Skeletal muscle cell (primary cell): ENCODE measurements around the gene GJD3.

Experiments used
- DNase-seq: peaks from one replicate; pipeline ENCODE4 v3.0.0-alpha.2; 2010; ENCODE audit warnings: low read depth
- H3K4me3 ChIP-seq: 2 replicates; pipeline ENCODE4 v1.5.1; 2011; ENCODE audit warnings: low read depth, mild to moderate bottlenecking, control low read depth, low read length, moderate library complexity

The GJD3 gene

DNA sequence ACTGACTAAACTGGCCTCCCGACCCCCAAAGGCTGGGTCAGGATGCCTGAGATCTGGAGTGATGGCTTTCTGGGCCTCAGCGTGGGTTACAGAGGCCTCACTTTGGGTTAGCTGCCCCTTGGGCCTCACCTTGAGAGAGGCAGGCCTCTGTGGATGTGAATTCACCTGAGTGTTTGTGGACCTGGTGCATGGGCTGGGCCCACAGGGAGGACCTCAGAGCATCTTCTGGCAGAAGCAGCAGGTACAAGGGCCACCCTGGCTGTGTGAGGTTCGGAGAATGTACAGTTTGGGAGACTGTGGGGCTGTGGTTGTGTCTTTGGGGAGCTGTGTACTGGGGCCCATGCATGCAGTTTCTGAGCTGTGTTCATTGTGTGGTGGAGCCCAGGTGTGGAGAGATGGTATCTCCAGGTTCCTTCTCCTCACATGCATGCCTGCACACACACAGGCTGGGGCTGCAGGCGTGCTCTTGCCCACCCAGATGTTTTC, 37.2 kb downstream of the GJD3 start:
- H3K4me3 ChIP-seq, result no peak overlapping the region

DNA sequence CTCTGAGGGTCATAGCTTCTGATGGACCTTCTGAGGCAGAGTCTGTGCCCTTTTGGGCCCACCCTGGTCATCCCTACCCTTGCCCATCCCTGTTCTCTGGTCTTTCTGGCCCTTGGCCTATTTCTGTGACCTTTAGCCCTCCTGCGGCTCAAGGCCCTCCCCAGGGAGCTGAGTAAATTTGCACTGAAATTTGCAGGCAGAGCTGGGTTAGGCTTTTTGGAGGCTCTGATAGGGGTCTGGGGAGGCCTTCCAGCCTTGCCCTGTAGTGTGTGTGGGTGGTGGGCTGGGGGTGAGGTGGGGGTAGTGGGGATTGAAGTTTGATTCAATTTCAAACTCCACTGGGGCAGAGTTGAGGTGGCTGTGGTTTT, 37.7 kb downstream of the GJD3 start:
- no peak overlapping the region for H3K4me3 ChIP-seq
- no peak for DNase-seq

More for the DNA sequence above, 37.2 kb downstream of the GJD3 start:
- no peak for DNase-seq

DNA sequence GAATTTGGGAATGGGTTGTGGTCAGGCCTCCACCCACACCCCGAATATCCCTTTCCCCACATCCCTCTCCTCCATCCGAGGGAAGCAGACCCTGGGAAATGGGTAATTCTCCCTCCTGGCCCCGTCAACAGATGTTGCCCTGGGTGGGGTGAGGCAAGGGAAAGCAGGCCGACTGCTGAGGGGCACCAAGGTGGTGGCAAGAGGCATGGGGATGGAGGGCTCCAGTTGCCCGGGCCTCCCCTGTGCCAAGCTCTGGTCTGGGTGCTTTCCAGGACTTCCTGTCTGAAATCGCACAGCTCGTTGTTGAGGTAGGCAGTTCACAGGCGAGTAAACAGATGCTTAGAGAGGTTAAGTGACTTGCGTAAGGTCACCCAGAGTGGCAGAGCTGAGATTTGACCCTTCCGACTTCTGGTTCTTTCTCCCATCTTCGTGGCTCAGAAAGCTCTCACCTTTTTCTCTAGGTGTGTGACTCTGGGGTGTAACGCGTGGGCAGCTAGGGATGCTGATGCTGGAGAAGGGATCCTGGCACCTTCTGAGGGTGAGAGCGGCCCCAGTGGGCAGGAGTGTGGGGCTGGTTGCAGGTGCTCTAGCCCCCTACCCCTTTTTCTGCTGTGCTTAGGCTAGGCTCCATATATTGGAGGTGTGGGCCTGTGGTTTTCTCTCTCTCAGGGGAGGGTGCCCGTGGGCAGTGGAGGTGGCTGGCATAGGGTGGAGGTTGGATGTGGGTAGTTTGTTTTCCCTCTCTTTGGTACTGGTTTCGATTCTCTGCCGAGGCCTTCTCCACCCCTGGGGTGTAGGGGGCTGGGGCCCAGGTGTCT, 38.3 kb downstream of the GJD3 start:
- no peak overlapping the region for H3K4me3 ChIP-seq
- DNase-seq, result no peak

- H3K4me3 ChIP-seq, result no peak overlapping the region
- DNase-seq, result no peak
Measured at GRCh38 chr17:40325156-40326013, 39.2 kb downstream of the GJD3 start.

- H3K4me3 ChIP-seq, result no peak overlapping the region
- DNase-seq, result no peak
Measured at GRCh38 chr17:40323391-40324381, 40.9 kb downstream of the GJD3 start.

GRCh38 chr17:40322358-40323315, 41.9 kb downstream of the GJD3 start:
- peak overlapping the region; percentile 27 for H3K4me3 ChIP-seq

DNA sequence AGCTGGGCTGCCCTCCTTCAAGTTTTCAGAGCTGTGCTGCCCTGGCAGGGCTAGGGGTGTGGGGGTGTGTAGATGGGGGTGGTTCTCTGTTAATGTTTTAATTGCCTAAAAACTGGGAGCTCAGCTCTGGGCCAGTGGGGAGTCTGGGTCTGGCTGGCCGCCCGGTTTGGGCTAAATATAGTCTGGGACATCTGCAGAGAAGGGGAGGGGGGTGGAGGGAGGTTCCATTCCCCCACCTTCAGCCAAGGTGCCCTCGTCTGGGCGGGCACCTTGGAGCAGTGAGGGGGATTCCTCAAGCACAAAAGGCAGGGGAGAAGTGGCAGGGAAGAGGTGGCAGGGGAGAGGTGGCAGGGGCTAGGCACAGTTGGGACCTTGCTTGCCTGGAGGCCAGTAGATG, 42.6 kb downstream of the GJD3 start:
- H3K4me3 ChIP-seq, result peak overlapping the region; percentile 27
- no peak for DNase-seq

More at GRCh38 chr17:40322358-40323315, 41.9 kb downstream of the GJD3 start:
- no peak for DNase-seq

- peak overlapping the region; percentile 27 for H3K4me3 ChIP-seq
- no peak for DNase-seq
Measured at GRCh38 chr17:40321524-40321929, 43.0 kb downstream of the GJD3 start.

DNA sequence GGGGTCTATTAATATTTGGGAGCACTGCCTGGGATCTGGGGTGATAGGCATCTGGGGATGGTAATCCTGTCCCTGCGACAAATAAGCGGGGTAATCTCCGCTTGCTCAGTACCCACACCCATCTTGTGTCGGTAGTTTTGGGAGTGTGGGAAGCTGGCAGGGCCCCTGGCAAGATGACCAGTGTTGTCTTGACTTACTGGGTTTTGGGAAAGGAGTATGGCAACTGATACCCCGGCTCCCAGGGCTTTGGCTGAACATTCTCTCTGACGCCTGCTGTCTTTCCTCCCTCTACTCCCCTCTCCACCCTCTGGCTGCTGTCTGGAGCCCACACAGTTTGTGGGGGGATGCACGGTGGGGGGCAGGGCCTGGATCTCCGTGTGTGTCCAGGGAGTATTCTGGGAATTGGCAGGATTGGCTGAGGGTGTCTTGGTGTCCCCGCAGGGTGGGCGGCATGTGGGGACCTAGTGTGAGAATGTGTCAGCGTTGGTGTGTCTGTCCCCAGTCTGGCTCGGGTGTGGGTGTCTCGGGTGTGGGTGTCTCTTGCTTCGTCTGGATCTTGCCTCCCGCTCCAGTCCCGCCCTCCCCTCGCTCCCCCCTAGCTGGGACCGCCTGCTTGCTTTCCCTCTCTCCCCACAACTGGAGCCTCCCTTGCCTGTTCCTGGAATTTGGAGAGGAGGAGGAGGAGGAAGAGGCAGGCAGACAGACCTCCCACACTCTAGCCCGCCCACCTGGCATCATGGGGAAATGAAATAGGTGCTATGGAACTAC, 43.6 kb downstream of the GJD3 start:
- DNase-seq, result no peak

DNA sequence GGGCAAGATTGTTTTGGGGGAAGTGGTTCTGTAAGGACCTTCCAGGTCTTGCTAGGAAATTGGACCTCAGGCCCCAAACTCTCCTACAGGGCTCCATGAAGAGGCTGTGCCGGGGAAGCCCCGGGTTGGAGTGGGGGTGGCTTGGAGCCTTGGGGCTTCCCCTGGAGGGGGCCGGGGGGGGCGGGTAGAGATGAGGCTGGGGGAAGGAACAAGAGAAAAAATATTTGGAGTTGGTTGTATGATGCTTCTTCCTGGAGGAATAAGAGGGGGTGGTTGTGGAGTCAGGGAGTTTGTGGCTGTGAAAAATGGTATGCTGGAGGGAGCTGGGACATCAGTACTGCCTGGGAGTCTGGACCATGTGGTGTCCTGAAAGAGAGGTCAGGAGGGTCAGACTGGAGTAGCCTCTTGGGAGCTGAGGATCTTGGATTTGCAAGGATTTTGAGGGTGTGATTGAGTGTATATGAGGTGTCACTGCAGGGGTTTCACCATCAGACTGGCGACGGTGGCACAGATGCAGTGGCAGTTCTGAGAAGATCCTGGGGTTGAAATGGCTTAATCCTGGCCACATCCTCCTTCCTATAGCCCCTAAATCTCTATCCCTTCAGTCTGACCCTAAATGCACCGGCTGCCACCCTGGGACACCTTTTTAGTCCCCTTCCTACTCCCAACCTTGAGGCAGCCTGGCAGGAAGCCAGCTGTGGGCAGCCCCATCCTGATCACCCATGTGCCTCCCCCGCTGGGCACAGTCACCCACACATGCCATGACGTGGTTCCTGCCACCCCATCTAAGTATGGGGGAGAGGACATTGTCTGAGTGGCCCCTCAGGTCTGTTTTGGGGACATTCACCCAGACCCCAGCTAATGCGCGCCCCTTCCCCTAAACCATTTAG, 44.6 kb downstream of the GJD3 start:
- no peak for DNase-seq

More for the DNA sequence above, 43.6 kb downstream of the GJD3 start:
- peak overlapping the region; percentile 96 for H3K4me3 ChIP-seq

DNA sequence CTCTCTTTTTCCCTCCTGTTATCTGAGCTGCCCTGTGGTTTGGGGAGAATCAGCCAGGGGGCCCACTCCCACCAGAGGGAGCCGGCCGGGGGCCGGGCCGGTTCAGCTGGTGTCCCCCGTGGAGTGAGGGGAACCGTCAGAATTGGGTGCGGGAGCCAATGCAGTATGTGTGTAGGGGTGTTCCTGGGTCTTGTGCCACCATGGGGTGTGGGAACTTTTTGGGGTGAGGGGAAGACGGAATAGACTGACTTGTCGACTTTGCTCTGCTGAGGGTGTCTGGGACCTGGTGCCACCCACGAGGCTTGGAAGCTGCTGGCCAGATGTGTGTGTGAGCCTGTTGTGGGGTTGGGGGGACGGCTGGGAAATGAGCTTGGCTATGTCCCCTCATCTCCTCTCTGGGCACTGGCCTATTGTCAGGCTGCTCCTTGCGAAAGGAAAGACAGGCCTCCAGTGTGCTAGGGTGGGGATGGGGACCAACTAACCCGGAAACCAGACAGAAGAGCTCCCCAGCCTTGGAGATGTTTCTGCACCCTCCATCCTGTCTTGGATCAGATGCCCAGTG, 45.6 kb downstream of the GJD3 start:
- peak overlapping the region; percentile 96 for H3K4me3 ChIP-seq
- no peak for DNase-seq

More for the DNA sequence above, 44.6 kb downstream of the GJD3 start:
- peak overlapping the region; percentile 96 for H3K4me3 ChIP-seq

GRCh38 chr17:40317880-40318829, 46.4 kb downstream of the GJD3 start:
- H3K4me3 ChIP-seq, result peak overlapping the region; percentile 96
- peak; percentile 92 for DNase-seq

DNA sequence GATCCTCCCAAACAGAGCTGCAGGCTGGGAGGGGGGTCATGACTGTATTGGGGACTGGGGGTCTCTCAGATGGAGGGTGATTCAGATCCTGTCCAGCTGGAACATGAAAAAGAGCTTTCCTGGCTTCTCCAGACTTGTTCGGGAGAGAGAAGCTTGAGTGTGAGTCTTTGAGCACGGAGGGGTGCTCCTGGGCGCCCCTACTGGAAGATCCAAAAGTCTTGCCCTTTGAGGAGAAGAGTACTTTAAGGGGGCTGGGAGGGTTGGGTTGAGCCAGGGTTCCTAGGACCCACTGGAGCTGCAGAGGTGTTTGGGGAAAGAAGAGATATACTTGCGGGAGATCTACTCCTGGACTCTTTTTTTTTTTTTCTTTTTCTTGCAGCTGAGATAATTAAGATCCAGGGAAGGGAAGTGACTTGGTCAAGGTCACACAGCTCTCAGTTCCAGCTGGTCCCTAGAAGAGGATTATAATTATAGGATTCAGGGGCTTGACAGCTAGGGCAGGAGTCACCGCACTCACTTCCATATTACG, 47.1 kb downstream of the GJD3 start:
- H3K4me3 ChIP-seq, result peak overlapping the region; percentile 96
- DNase-seq, result no peak

GRCh38 chr17:40316571-40317344, 47.8 kb downstream of the GJD3 start:
- peak overlapping the region; percentile 21 for H3K4me3 ChIP-seq
- DNase-seq, result peak; percentile 60
